ENCODE measurements around the gene MVB12B.

Gene MVB12B

DNA sequence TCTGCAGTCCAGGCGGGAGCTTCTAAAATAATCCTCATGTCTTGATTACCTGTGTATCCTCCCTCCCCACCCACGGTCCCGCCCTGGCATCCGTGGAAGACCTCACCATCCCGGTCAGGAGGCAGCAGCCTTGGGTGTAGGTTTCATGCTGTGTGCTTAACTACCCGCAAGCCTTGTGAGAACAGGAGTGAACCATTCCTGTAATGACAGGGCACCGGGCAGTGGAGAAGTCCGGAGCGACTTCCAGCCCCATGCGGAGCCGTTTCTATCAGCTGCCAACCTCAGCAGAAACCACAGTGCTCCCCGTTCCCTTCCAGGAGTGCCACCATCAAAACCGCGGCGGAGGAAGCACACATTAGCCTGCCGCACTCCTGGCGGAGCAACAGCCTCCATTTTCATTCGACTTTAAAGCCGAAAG, 163.6 kb downstream of the MVB12B start:
- no peaks in the 10 kb centered on the region for H3K9me3 ChIP-seq (replicated peaks in 1 of 11)
- H4K20me1 ChIP-seq = no peaks in the 10 kb centered on the region
- H3K4me2 ChIP-seq = peak overlapping the region; percentile 59 to 91 (median 75)
- H3K36me3 ChIP-seq = no peaks in the 10 kb centered on the region
- H3K4me3 ChIP-seq = peak overlapping the region in 2 of 10 experiments; percentile 21 to 32; a peak in 3 of 20 replicates
- peaks cover 0 to 17% (median 3%) of the 10 kb centered on the region in 11 experiments; a peak in 8 of 22 replicates for H3K27me3 ChIP-seq
- H3K9ac ChIP-seq = peak overlapping the region in 6 of 11 experiments; percentile 28 to 60 (median 40); a peak in 7 of 22 replicates
- peak overlapping the region in 3 of 11 experiments; percentile 49 to 58 (median 58); a peak in 6 of 22 replicates for H3K27ac ChIP-seq
- peaks cover 23 to 45% (median 33%) of the 10 kb centered on the region in 10 experiments for H3K4me1 ChIP-seq
- no peak for TF ChIP-seq Cebpa-rat (IDR thresholded peaks at IDR 0.05)

GRCh38 chr9:126490871-126491567, 164.4 kb downstream of the MVB12B start:
- Histone ChIP-seq H3K4me3 (peak overlapping the region in 1 of 10 experiments; percentile 21; a peak in 1 of 20 replicates), H3K4me2 (peak overlapping the region; percentile 59 to 91 (median 75); a peak in 20 of 22 replicates), H3K9me3 (replicated peaks in 1 of 11) (no peaks in the 10 kb centered on the region), H3K9ac (peak overlapping the region in 4 of 11 experiments; percentile 28 to 60 (median 38); a peak in 3 of 22 replicates), H3K4me1 (peaks cover 23 to 45% (median 33%) of the 10 kb centered on the region in 10 experiments), H3K36me3 (no peaks in the 10 kb centered on the region), H3K27ac (peak overlapping the region in 2 of 11 experiments; percentile 58; a peak in 2 of 22 replicates), H4K20me1 (no peaks in the 10 kb centered on the region), H3K27me3 (peaks cover 0 to 17% (median 3%) of the 10 kb centered on the region in 11 experiments; a peak in 8 of 22 replicates)
- no peak for TF ChIP-seq Cebpa-rat (IDR thresholded peaks at IDR 0.05)

GRCh38 chr9:126491568-126491879, 164.9 kb downstream of the MVB12B start:
- no peak overlapping the region for H3K4me2 ChIP-seq
- H4K20me1 ChIP-seq = no peaks in the 10 kb centered on the region
- no peak for TF ChIP-seq Cebpa-rat (IDR thresholded peaks at IDR 0.05)
- no peaks in the 10 kb centered on the region for H3K9me3 ChIP-seq (replicated peaks in 1 of 11)
- H3K27me3 ChIP-seq = peaks cover 0 to 17% (median 3%) of the 10 kb centered on the region in 11 experiments; a peak in 8 of 22 replicates
- H3K4me1 ChIP-seq = peaks cover 23 to 45% (median 33%) of the 10 kb centered on the region in 10 experiments
- no peak overlapping the region for H3K27ac ChIP-seq
- no peak overlapping the region for H3K4me3 ChIP-seq
- H3K36me3 ChIP-seq = no peaks in the 10 kb centered on the region
- H3K9ac ChIP-seq = no peak overlapping the region

DNA sequence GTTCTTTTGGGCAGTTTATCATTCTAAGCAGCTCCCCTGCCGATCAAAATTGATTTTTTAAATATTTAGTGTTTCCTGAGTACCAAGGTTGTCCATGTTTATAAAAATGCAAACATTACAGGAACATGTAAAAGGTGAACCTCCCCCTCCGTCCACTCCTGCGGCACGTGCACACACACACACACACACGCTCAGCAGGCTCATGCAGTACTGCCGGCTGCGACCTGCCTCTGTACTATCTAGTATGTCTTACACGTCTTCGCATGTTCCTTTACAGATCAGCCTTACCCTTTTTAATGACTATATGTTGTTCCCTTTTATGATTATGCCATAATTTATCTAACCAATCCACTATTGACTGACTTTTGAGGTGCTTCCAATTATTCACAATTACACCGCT, 165.3 kb downstream of the MVB12B start:
- H3K27me3 ChIP-seq = peaks cover 0 to 17% (median 3%) of the 10 kb centered on the region in 11 experiments; a peak in 8 of 22 replicates
- peaks cover 23 to 47% (median 36%) of the 10 kb centered on the region in 10 experiments for H3K4me1 ChIP-seq
- no peak overlapping the region for H3K4me2 ChIP-seq
- no peak overlapping the region for H3K4me3 ChIP-seq
- TF ChIP-seq Cebpa-rat (IDR thresholded peaks at IDR 0.05) = no peak
- H4K20me1 ChIP-seq = no peaks in the 10 kb centered on the region
- H3K36me3 ChIP-seq = no peaks in the 10 kb centered on the region
- H3K9ac ChIP-seq = no peak overlapping the region
- no peaks in the 10 kb centered on the region for H3K9me3 ChIP-seq (replicated peaks in 1 of 11)
- H3K27ac ChIP-seq = no peak overlapping the region

GRCh38 chr9:126494264-126494663, 167.6 kb downstream of the MVB12B start:
- Histone ChIP-seq H3K36me3 (no peaks in the 10 kb centered on the region), H3K4me2 (no peak overlapping the region), H3K27ac (no peak overlapping the region), H3K27me3 (peaks cover 0 to 17% (median 3%) of the 10 kb centered on the region in 11 experiments; a peak in 8 of 22 replicates), H3K9ac (no peak overlapping the region), H3K9me3 (replicated peaks in 1 of 11) (no peaks in the 10 kb centered on the region), H3K4me1 (peaks cover 36 to 52% (median 44%) of the 10 kb centered on the region in 10 experiments), H3K4me3 (no peak overlapping the region), H4K20me1 (peaks cover 0 to 8% (median 0%) of the 10 kb centered on the region in 11 experiments; a peak in 2 of 22 replicates)
- TF ChIP-seq Cebpa-rat (IDR thresholded peaks at IDR 0.05) = no peak

DNA sequence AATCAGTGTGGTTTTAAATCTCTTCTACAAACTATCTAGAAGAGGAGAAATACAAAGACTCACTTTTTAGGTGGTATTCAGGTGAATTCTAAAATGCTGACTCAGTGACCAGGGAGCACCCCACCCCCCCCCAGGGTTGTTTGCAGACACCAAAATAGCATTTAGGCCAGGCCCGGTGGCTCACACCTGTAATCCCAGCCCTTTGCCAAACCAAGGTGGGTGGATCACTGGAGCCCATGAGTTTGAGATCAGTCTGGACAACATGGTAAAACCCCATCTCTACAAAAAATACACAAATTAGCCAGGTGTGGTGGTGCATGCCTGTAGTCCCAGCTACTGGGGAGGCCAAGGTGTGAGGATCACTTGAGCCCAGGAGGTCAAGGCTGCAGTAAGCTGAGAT, 168.1 kb downstream of the MVB12B start:
- no peak overlapping the region for H3K9ac ChIP-seq
- H3K4me2 ChIP-seq = no peak overlapping the region
- no peaks in the 10 kb centered on the region for H3K36me3 ChIP-seq
- H4K20me1 ChIP-seq = peaks cover 0 to 9% (median under 1%) of the 10 kb centered on the region in 11 experiments; a peak in 8 of 22 replicates
- peaks cover 39 to 49% (median 42%) of the 10 kb centered on the region in 10 experiments for H3K4me1 ChIP-seq
- TF ChIP-seq Cebpa-rat (IDR thresholded peaks at IDR 0.05) = no peak
- no peak overlapping the region for H3K27ac ChIP-seq
- no peaks in the 10 kb centered on the region for H3K9me3 ChIP-seq (replicated peaks in 1 of 11)
- no peak overlapping the region for H3K4me3 ChIP-seq
- H3K27me3 ChIP-seq = peaks cover 1 to 16% (median 5%) of the 10 kb centered on the region in 11 experiments; a peak in 17 of 22 replicates

DNA sequence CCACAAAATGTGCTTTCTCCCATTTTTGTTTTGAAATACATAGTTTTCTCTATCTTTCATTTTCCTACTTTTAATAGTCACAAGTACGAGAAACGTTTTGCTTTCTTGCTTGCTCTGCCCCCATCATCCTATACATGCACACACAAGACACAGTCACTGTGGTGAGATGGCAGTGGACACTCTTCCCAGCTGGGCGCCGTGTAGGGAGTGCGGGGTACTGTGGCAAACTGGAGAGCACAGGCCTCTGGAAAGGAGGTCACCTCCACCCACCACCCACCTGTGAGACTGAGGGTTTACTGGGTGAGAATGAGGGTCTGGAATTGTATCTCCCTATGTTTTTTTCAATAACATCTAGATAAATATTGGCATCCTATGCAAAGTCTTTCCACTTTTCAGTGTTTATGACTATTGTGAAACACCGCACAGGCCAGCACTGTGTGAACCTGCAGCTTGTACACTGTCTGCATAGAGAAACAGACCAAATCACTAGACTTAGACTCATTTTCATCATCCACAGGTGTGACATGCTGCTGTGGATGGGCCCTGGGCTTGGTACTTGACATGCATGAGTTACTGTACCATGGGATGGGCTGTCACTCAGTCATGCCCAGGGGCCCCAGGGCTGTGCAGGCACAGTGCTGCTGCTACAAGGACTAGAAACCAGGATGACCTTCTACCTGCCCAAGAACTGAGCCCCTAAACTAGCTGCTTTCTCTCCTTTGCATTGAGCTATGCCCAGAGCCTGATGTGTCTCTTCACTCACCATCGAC, 169.0 kb downstream of the MVB12B start:
- peaks cover 36 to 46% (median 41%) of the 10 kb centered on the region in 10 experiments for H3K4me1 ChIP-seq
- no peaks in the 10 kb centered on the region for H3K9me3 ChIP-seq (replicated peaks in 1 of 11)
- H3K27me3 ChIP-seq = peaks cover 3 to 16% (median 11%) of the 10 kb centered on the region in 11 experiments; a peak in 16 of 22 replicates
- H3K4me3 ChIP-seq = no peak overlapping the region
- H3K4me2 ChIP-seq = no peak overlapping the region
- H3K9ac ChIP-seq = no peak overlapping the region
- no peak overlapping the region for H3K27ac ChIP-seq
- TF ChIP-seq Cebpa-rat (IDR thresholded peaks at IDR 0.05) = no peak
- peaks cover 0 to 17% (median 9%) of the 10 kb centered on the region in 11 experiments; a peak in 13 of 22 replicates for H4K20me1 ChIP-seq
- H3K36me3 ChIP-seq = no peaks in the 10 kb centered on the region

DNA sequence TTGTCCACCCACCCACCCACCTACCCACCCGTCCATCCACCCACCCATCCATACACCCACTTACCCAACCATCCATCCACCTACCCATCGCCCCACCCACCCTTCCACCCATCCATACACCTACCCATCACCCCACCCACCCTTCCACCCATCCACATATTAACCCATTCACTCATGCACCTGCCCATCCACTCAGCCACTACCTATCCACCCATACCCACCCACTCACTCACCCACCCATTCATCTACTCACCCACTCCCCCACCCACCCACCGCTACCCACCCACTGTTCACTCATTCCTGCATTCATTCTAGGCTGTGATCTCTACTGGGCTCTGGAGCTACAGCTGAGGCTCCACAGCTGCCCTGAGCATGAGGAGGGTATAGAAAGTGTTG, 169.6 kb downstream of the MVB12B start:
- TF ChIP-seq Cebpa-rat (IDR thresholded peaks at IDR 0.05) = no peak
- Histone ChIP-seq H3K4me1 (peaks cover 33 to 46% (median 39%) of the 10 kb centered on the region in 10 experiments), H3K4me2 (no peak overlapping the region; a peak in 1 of 22 replicates), H3K36me3 (no peaks in the 10 kb centered on the region), H3K27me3 (peaks cover 0 to 13% (median 11%) of the 10 kb centered on the region in 11 experiments; a peak in 14 of 22 replicates), H3K9me3 (replicated peaks in 1 of 11) (no peaks in the 10 kb centered on the region), H3K27ac (no peak overlapping the region), H3K4me3 (no peak overlapping the region), H3K9ac (no peak overlapping the region), H4K20me1 (peaks cover 0 to 20% (median 11%) of the 10 kb centered on the region in 11 experiments; a peak in 16 of 22 replicates)
